ENCODE results near the gene WNK2. TPM values are rescaled to one million over a fixed set of nuclear protein-coding genes. Genes with fewer than 3 reads are reported as not detected.

WNK2 gene
- total and polyA plus RNA-seq, 2 donors (not counting 3 experiments of a cell fraction or from before 2014, with no cell fraction given) = not detected

- no peaks in the 10 kb centered on the region for H3K27me3 ChIP-seq (ENCODE audit: control insufficient read depth in 2 of 2, insufficient read depth in 2 of 2, low read length in 2 of 2)
- FAIRE-seq (no peak), DNase-seq (ENCODE audit: low read depth, low spot score) (no peak)
- intact Hi-C loops (cut with micrococcal nuclease) (no loop called here), dilution Hi-C loops (cut with MboI; ENCODE audit: extremely low pct_ligation_motif_present, low sequenced_read_pairs) (no loop called here)
- no peaks in the 10 kb centered on the region for H3K9me3 ChIP-seq (replicated peaks; ENCODE audit: control insufficient read depth, insufficient read depth, low read length)
- H4K20me1 ChIP-seq (replicated peaks; ENCODE audit: control insufficient read depth, extremely low read depth, insufficient read depth, low read length) = no peaks in the 10 kb centered on the region
- no peak overlapping the region for H3K27ac ChIP-seq (ENCODE audit: insufficient read depth, low read depth, low read length)
- ChIA-PET CTCF (no interaction called here), POLR2A (no interaction called here)
- no peaks in the 10 kb centered on the region for H3K79me2 ChIP-seq (ENCODE audit: control insufficient read depth, insufficient read depth, low read length)
- no peaks in the 10 kb centered on the region for H3K4me1 ChIP-seq (ENCODE audit: control insufficient read depth, extremely low read depth, insufficient read depth, low read length)
- no peak overlapping the region for H3K4me2 ChIP-seq (ENCODE audit: insufficient read depth, low read length)
- no peak overlapping the region for H2AFZ ChIP-seq (ENCODE audit: low read depth, low read length)
- no peak overlapping the region for H3K4me3 ChIP-seq (replicated peaks in 1 of 3; ENCODE audit: insufficient read depth in 1 of 3, low read depth in 1 of 3, low read length in 3 of 3)
- H3K9me1 ChIP-seq (replicated peaks; ENCODE audit: control insufficient read depth, extremely low read depth, insufficient read depth, low read length) = no peaks in the 10 kb centered on the region
- no peak for TF ChIP-seq POLR2A (IDR thresholded peaks at IDR 0.05; ENCODE audit: low read depth, low read length)
- TF ChIP-seq, protein P1, sequence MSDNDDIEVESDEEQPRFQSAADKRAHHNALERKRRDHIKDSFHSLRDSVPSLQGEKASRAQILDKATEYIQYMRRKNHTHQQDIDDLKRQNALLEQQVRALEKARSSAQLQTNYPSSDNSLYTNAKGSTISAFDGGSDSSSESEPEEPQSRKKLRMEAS (IDR thresholded peaks at IDR 0.05; ENCODE audit: insufficient read depth, insufficient read length) = peak; percentile 43
- BruUV-seq (replicated peaks) = no TSS peak
- H3K9ac ChIP-seq (replicated peaks; ENCODE audit: extremely low read depth, insufficient read depth, low read length) = no peak overlapping the region
- H3K36me3 ChIP-seq (ENCODE audit: control insufficient read depth in 2 of 2, extremely low read depth in 1 of 2, insufficient read depth in 2 of 2, low read length in 2 of 2) = no peaks in the 10 kb centered on the region
Measured at GRCh38 chr9:93207860-93208734, 24.2 kb downstream of the WNK2 start.

- FAIRE-seq (no peak), DNase-seq (ENCODE audit: low read depth, low spot score) (no peak)
- Histone ChIP-seq H3K27me3 (ENCODE audit: control insufficient read depth in 2 of 2, insufficient read depth in 2 of 2, low read length in 2 of 2) (no peaks in the 10 kb centered on the region), H2AFZ (ENCODE audit: low read depth, low read length) (no peak overlapping the region), H3K9ac (replicated peaks; ENCODE audit: extremely low read depth, insufficient read depth, low read length) (no peak overlapping the region), H3K27ac (ENCODE audit: insufficient read depth, low read depth, low read length) (no peak overlapping the region), H3K9me3 (replicated peaks; ENCODE audit: control insufficient read depth, insufficient read depth, low read length) (no peaks in the 10 kb centered on the region), H3K9me1 (replicated peaks; ENCODE audit: control insufficient read depth, extremely low read depth, insufficient read depth, low read length) (no peaks in the 10 kb centered on the region), H4K20me1 (replicated peaks; ENCODE audit: control insufficient read depth, extremely low read depth, insufficient read depth, low read length) (no peaks in the 10 kb centered on the region), H3K36me3 (ENCODE audit: control insufficient read depth in 2 of 2, extremely low read depth in 1 of 2, insufficient read depth in 2 of 2, low read length in 2 of 2) (no peaks in the 10 kb centered on the region), H3K4me2 (ENCODE audit: insufficient read depth, low read length) (no peak overlapping the region), H3K4me1 (ENCODE audit: control insufficient read depth, extremely low read depth, insufficient read depth, low read length) (no peaks in the 10 kb centered on the region), H3K79me2 (ENCODE audit: control insufficient read depth, insufficient read depth, low read length) (no peaks in the 10 kb centered on the region), H3K4me3 (replicated peaks in 1 of 3; ENCODE audit: insufficient read depth in 1 of 3, low read depth in 1 of 3, low read length in 3 of 3) (no peak overlapping the region)
- ChIA-PET CTCF (no interaction called here), POLR2A (no interaction called here)
- no TSS peak for BruUV-seq (replicated peaks)
- dilution Hi-C loops (cut with MboI; ENCODE audit: extremely low pct_ligation_motif_present, low sequenced_read_pairs) = no loop called here
- TF ChIP-seq, protein P2, sequence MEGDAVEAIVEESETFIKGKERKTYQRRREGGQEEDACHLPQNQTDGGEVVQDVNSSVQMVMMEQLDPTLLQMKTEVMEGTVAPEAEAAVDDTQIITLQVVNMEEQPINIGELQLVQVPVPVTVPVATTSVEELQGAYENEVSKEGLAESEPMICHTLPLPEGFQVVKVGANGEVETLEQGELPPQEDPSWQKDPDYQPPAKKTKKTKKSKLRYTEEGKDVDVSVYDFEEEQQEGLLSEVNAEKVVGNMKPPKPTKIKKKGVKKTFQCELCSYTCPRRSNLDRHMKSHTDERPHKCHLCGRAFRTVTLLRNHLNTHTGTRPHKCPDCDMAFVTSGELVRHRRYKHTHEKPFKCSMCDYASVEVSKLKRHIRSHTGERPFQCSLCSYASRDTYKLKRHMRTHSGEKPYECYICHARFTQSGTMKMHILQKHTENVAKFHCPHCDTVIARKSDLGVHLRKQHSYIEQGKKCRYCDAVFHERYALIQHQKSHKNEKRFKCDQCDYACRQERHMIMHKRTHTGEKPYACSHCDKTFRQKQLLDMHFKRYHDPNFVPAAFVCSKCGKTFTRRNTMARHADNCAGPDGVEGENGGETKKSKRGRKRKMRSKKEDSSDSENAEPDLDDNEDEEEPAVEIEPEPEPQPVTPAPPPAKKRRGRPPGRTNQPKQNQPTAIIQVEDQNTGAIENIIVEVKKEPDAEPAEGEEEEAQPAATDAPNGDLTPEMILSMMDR (IDR thresholded peaks at IDR 0.05; ENCODE audit: extremely low read depth in 1 of 2, insufficient read depth in 1 of 2, low read depth in 1 of 2, low read length in 2 of 2) = no peak
- TF ChIP-seq JUN (IDR thresholded peaks at IDR 0.05; ENCODE audit: borderline replicate concordance, insufficient read depth, insufficient read length, low read depth) (no peak), MYC (IDR thresholded peaks at IDR 0.05; ENCODE audit: low read depth, low read length) (no peak), POLR2A (IDR thresholded peaks at IDR 0.05; ENCODE audit: low read depth, low read length) (no peak), EZH2 (IDR thresholded peaks at IDR 0.05; ENCODE audit: borderline replicate concordance, low read depth, low read length, severe bottlenecking) (no peak), FOS (IDR thresholded peaks at IDR 0.05; ENCODE audit: borderline replicate concordance, insufficient read depth, low read length) (no peak), GATA2 (IDR thresholded peaks at IDR 0.05; ENCODE audit: insufficient read depth, insufficient read length, low read depth, low read length) (no peak), POLR2AphosphoS5 (IDR thresholded peaks at IDR 0.05; ENCODE audit: insufficient read depth, low read depth, low read length) (no peak)
- TF ChIP-seq, protein P1 (IDR thresholded peaks at IDR 0.05; ENCODE audit: insufficient read depth, insufficient read length) = no peak
- intact Hi-C loops (cut with micrococcal nuclease) = no loop called here
Measured at GRCh38 chr9:93209097-93209496, 25.2 kb downstream of the WNK2 start.

All from endothelial cell of umbilical vein (primary cell).